Upper lobe of left lung (tissue), 6 donors: ENCODE data around the gene SIK2. TPM values are rescaled to one million over a fixed set of nuclear protein-coding genes. Genes with fewer than 3 reads are reported as not detected.

ENCODE experiments used
- ATAC-seq, 2 donors: fragments of 200-7000 bp; cut with Tn5 transposase; one replicate each; pipeline ENCODE4 v1.9.1; 2022; ENCODE audit warnings: mild to moderate bottlenecking in 2 of 2, moderate library complexity in 2 of 2; ENCODE audit not compliant: low FRiP score in 2 of 2
- DNase-seq, 2 donors: peaks; one replicate each; pipeline ENCODE4 v3.0.0-alpha.2; 2019 to 2020
- H3K27ac ChIP-seq, 4 donors: fragments of 200-600 bp; sonication (generic); one replicate each; pipeline ENCODE4 v1.5.1; 2016 to 2019
- H3K27me3 ChIP-seq, 4 donors: fragments of 200-600 bp; sonication (generic); one replicate each; pipeline ENCODE4 v1.5.1; 2017 to 2019
- H3K36me3 ChIP-seq, 4 donors: fragments of 200-600 bp; sonication (generic); one replicate each; pipeline ENCODE4 v1.5.1; 2016 to 2019
- H3K4me1 ChIP-seq, 4 donors: fragments of 200-600 bp; sonication (generic); one replicate each; pipeline ENCODE4 v1.5.1; 2018 to 2019
- H3K4me3 ChIP-seq, 4 donors: fragments of 200-600 bp; sonication (generic); one replicate each; pipeline ENCODE4 v1.5.1; 2017 to 2019; ENCODE audit warnings: mild to moderate bottlenecking in 2 of 4, moderate library complexity in 1 of 4
- H3K9me3 ChIP-seq, 4 donors: fragments of 200-600 bp; sonication (generic); one replicate each; pipeline ENCODE4 v1.5.1; 2018 to 2019
- CTCF ChIP-seq, 6 experiments: fragments of 450-650 bp in 4 of 6; fragments of 200-600 bp in 2 of 6; sonication (generic) in 2 of 6; IDR thresholded peaks; one replicate each; pipeline ENCODE4 v1.5.1; 2016 to 2019; ENCODE audit warnings: antibody characterized with exemption in 6 of 6
- EP300 ChIP-seq, 4 donors: sonication (generic); formaldehyde crosslinking; IDR thresholded peaks; one replicate each; pipeline ENCODE4 v1.5.1; 2017; ENCODE audit warnings: antibody characterized with exemption in 4 of 4, control low read depth in 2 of 4
- POLR2A ChIP-seq, 4 donors: fragments of 450-650 bp; IDR thresholded peaks; one replicate each; pipeline ENCODE4 v1.5.1; 2016 to 2017; ENCODE audit warnings: antibody characterized with exemption in 4 of 4, mild to moderate bottlenecking in 2 of 4
- POLR2AphosphoS5 ChIP-seq, 2 donors: sonication (generic); formaldehyde crosslinking; IDR thresholded peaks; one replicate each; pipeline ENCODE4 v1.5.1; 2017; ENCODE audit warnings: antibody characterized with exemption in 2 of 2
- WGBS, 2 donors: methylation state at CpG; one replicate each; pipeline ENCODE4 v1.1.5; 2017 to 2018; 5-methylcytosine and 5-hydroxymethylcytosine counted together
- total RNA-seq, 6 donors: library from RNA; depleted of rRNA in 4 of 6; stranded (reverse); fragments of >200 nt in 4 of 6; gene quantifications; one replicate each; pipeline versions ENCODE4 v1.1.0 to v1.2.1, GENCODE V29; 2016 to 2021
- donor health status: DM: no; HTN: no; CAD: no; lungs with moderate emphysema.
- donor health status: DM: no; HTN: yes; CAD: no; lungs with severe emphysema.

The SIK2 gene
- total RNA-seq, 6 donors from 2014 or later: 23.0 to 35.9 (median 27.6) TPM

DNA sequence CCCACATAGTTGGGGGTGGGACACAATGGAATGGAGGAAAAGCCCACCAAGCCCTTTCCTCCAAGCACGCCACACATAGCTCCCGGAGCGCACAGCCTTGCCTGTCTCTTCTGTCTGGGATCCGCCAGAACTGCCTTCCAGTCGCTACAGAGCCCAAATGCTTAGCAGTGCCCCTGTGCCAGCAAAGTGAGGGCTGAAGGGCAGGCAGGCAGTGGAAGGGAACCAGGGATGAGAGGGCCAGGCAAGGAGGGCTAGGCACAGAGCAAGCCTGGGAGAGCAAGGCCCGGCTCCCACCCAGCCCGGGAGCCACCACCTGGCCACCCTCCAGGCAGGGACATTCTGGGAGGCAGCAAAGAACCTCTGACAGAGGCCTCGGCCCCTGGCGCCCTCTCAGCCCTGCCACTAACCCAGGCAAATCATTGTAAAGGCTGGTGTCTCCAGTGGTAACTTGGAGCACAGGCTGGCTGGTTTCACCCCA lies 131.4 kb downstream of the SIK2 start:
- Histone ChIP-seq H3K4me3 (no peak overlapping the region), H3K4me1 (peaks cover 62 to 78% (median 71%) of the 10 kb centered on the region in 4 donors), H3K9me3 (no peaks in the 10 kb centered on the region), H3K27me3 (no peaks in the 10 kb centered on the region), H3K36me3 (no peaks in the 10 kb centered on the region), H3K27ac (peak overlapping the region; percentile 89 to 98 (median 91))
- peak in 1 of 2 donors; percentile 68 for DNase-seq
- WGBS, 2 donors: 58 to 79% methylated on average over 4 to 9 of the region's 9 CpGs
- ATAC-seq: no peak
- TF ChIP-seq EP300 (IDR thresholded peaks at IDR 0.05) (no peak), CTCF (IDR thresholded peaks at IDR 0.05) (no peak), POLR2AphosphoS5 (IDR thresholded peaks at IDR 0.05) (no peak), POLR2A (IDR thresholded peaks at IDR 0.05) (no peak)

DNA sequence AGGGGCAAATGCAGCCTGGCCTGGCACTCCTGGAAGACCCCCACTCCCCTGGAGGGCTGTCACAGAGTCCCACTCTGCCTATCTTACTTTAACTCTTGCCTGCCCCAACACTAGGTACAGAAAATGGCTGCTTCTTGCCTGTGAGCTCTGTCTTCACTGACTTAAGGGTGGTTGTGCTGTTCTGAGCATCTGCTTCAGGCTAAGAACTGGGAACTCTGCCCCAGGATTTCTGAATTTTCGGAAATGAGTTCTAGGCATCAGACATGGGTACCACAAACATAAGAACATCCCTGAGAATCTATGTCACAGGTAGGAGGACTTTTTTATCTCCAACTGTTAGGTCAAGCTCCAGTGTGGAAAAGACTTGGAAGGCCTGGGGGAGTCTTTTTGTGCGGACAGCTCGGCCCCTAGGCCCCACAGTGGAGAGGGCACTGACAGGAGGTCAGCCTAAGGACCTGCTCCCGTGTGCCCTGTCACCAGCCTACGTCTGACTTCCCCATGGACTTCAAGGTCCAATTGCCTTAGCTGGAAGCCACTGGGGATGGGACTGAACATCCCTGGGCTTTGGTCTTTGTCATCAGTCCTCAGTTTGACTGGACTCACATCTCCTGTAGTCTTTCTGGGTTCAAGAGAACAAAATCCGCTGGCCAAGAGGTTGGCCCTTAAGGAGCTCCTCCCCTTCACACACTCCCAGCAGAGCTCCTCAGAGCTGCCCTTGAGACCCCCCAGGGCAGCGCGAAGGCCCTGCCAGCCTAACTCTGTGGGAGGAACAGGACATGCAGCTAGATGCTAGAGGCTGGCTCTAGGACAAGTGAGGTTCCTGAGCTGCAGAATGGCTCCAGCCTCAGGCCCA lies 132.1 kb downstream of the SIK2 start:
- DNase-seq (no peak), ATAC-seq (no peak)
- Histone ChIP-seq H3K4me3 (no peak overlapping the region), H3K36me3 (no peaks in the 10 kb centered on the region), H3K4me1 (peaks cover 61 to 78% (median 69%) of the 10 kb centered on the region in 4 donors), H3K27me3 (no peaks in the 10 kb centered on the region), H3K9me3 (no peaks in the 10 kb centered on the region), H3K27ac (peak overlapping the region; percentile 89 to 98 (median 91))
- 49 to 78% methylated on average over 4 to 8 of the region's 8 CpGs for WGBS, 2 donors
- TF ChIP-seq EP300 (IDR thresholded peaks at IDR 0.05) (no peak), POLR2A (IDR thresholded peaks at IDR 0.05) (no peak), CTCF (IDR thresholded peaks at IDR 0.05) (no peak), POLR2AphosphoS5 (IDR thresholded peaks at IDR 0.05) (no peak)

- Histone ChIP-seq H3K4me3 (peak overlapping the region in 1 of 4 donors; percentile 41), H3K27me3 (no peaks in the 10 kb centered on the region), H3K36me3 (no peaks in the 10 kb centered on the region), H3K27ac (peak overlapping the region; percentile 89 to 98 (median 91)), H3K9me3 (no peaks in the 10 kb centered on the region), H3K4me1 (peaks cover 56 to 78% (median 68%) of the 10 kb centered on the region in 4 donors)
- DNase-seq (no peak), ATAC-seq (no peak)
- no peak for TF ChIP-seq POLR2A (IDR thresholded peaks at IDR 0.05)
- no peak for TF ChIP-seq POLR2AphosphoS5 (IDR thresholded peaks at IDR 0.05)
- no peak for TF ChIP-seq CTCF (IDR thresholded peaks at IDR 0.05)
- no peak for TF ChIP-seq EP300 (IDR thresholded peaks at IDR 0.05)
- 46 to 56% methylated on average over 6 of the region's 6 CpGs for WGBS, 2 donors
Measured at GRCh38 chr11:111734954-111735261, 132.7 kb downstream of the SIK2 start.

DNA sequence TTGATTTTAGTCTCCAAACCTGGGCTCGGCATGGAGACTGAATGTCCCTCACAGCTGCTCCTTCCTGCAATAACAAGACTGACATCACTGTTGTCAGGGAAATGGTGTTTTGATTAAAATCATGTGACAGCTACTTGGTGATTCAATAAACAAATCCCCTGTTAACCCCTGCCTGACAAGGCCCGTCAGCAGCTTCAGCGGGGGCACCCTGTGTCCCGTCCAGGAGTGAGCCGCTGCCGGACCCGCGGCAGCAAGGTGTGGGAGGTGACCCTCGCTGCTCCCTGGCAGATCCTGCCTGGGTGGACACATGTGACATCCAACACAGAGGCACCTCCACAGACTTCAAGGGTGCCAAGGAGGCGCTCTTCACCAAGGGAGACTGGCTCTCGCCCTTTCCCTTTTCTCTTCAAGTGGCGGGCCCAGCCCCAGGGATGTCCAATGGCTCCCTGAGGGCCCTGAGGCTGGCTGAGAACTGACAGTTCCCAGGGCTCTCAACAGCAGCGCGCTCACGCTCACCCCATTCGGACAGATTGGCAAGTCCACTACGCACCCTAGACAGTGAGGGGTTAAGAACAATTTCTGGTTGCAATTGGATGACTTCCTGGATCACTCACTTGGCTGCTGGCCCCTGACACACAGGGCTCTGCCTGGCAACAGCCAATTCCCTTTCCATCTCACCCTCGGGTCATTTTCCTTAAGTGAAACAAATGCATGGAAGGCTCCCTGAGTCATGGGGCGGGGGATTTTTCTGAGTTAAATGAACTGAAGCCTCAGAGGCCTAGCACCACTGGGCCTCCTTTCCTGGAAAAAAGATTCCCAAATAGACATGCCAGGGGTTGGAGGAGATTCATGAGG lies 133.2 kb downstream of the SIK2 start:
- TF ChIP-seq POLR2AphosphoS5 (IDR thresholded peaks at IDR 0.05) (peak; percentile 79 to 86), EP300 (IDR thresholded peaks at IDR 0.05) (peak in 3 of 4 donors; percentile 66 to 83 (median 82)), POLR2A (IDR thresholded peaks at IDR 0.05) (peak in 2 of 4 donors; percentile 29 to 37), CTCF (IDR thresholded peaks at IDR 0.05) (no peak)
- Histone ChIP-seq H3K36me3 (peaks cover 0 to 5% (median 2%) of the 10 kb centered on the region in 4 donors), H3K4me1 (peaks cover 51 to 78% (median 66%) of the 10 kb centered on the region in 4 donors), H3K27me3 (no peaks in the 10 kb centered on the region), H3K27ac (peak overlapping the region; percentile 89 to 98 (median 91)), H3K9me3 (no peaks in the 10 kb centered on the region), H3K4me3 (peak overlapping the region in 3 of 4 donors; percentile 23 to 41 (median 33))
- 57 to 60% methylated on average over 12 to 19 of the region's 19 CpGs for WGBS, 2 donors
- ATAC-seq: peak; percentile 74 to 83
- peak; percentile 58 to 82 for DNase-seq
